Activated CD8-positive, alpha-beta T cell treated with anti-CD3 and anti-CD28 coated beads, Interleukin-2, amount 10 ng/mL, durations not matched to agents 7 days and 5 days (primary cell): Measurements from ENCODE around the gene POLR3C. TPM values are rescaled to one million over a fixed set of nuclear protein-coding genes. Genes with fewer than 3 reads are reported as not detected.

Source experiments
- ATAC-seq: fragments of 150-1000 bp; cut with Tn5 transposase; one replicate; pipeline ENCODE4 v1.10.0; 2021; ENCODE audit warnings: moderate library complexity
- CTCF ChIA-PET: fragments of 350-600 bp; sonication (Branson Sonifier 250); formaldehyde crosslinking; loops from one replicate; lab custom pipeline; 2021; ENCODE audit warnings: antibody characterized with exemption; lab: Charles Lee
- POLR2A ChIA-PET: fragments of 350-600 bp; sonication (Branson Sonifier 250); formaldehyde crosslinking; loops from one replicate; lab custom pipeline; 2021; ENCODE audit warnings: antibody characterized with exemption; lab: Charles Lee
- DNase-seq: peaks from one replicate; pipeline ENCODE4 v3.0.0-alpha.2; 2020
- H3K27ac Mint-ChIP-seq: one replicate; pipeline ENCODE4 v1.8.0; 2021; ENCODE audit warnings: mild to moderate bottlenecking, mixed read lengths
- H3K27me3 Mint-ChIP-seq: one replicate; pipeline ENCODE4 v1.8.0; 2021; ENCODE audit warnings: low read depth, mixed read lengths
- H3K36me3 Mint-ChIP-seq: one replicate; pipeline ENCODE4 v1.8.0; 2021; ENCODE audit warnings: low read depth, mixed read lengths
- H3K4me1 Mint-ChIP-seq: one replicate; pipeline ENCODE4 v1.8.0; 2021; ENCODE audit warnings: low read depth, mixed read lengths
- H3K4me3 Mint-ChIP-seq: one replicate; pipeline ENCODE4 v1.8.0; 2021; ENCODE audit warnings: mild to moderate bottlenecking, mixed read lengths
- H3K9me3 Mint-ChIP-seq: one replicate; pipeline ENCODE4 v1.8.0; 2022; ENCODE audit warnings: mixed read lengths; ENCODE audit not compliant: insufficient read depth
- total RNA-seq, 2 experiments: library from RNA; stranded (reverse); gene quantifications; one replicate each; pipeline ENCODE4 v1.2.3, GENCODE V29; 2021

The POLR3C gene
- total RNA-seq, 2 experiments from 2014 or later, result 29.7 to 31.5 TPM

GRCh38 chr1:145847827-145848226 lies 23.8 kb downstream of the POLR3C start:
- Mint-ChIP-seq H3K27me3 (no peaks in the 10 kb centered on the region), H3K9me3 (no peaks in the 10 kb centered on the region), H3K4me1 (peaks cover 7% of the 10 kb centered on the region), H3K27ac (no peak overlapping the region), H3K4me3 (no peak overlapping the region), H3K36me3 (peaks cover 15% of the 10 kb centered on the region)
- DNase-seq (no peak), ATAC-seq (no peak)
- ChIA-PET CTCF (interaction anchor here (0.7 to 11.7 kb wide), 17 partner anchors 13 to 188 kb away, joined by 3 to 271 read pairs (median 46); partner anchors contain the start of genes ANKRD34A, ANKRD35, ITGA10 and PIAS3), POLR2A (interaction anchor here (0.9 to 1.5 kb wide), 2 partner anchors 11 to 80 kb away, joined by 3 to 10 read pairs; partner anchors contain the start of genes PIAS3 and RBM8A)

GRCh38 chr1:145849356-145850160 lies 25.6 kb downstream of the POLR3C start:
- POLR2A ChIA-PET, result interaction anchor here (0.7 kb wide), 1 partner anchor 9 kb away, joined by 3 read pairs; no protein-coding TSS in a partner anchor

GRCh38 chr1:145855426-145855948 lies 31.5 kb downstream of the POLR3C start:
- Mint-ChIP-seq H3K36me3 (peaks cover 21% of the 10 kb centered on the region), H3K27me3 (no peaks in the 10 kb centered on the region)

More at GRCh38 chr1:145849356-145850160, 25.6 kb downstream of the POLR3C start:
- Mint-ChIP-seq H3K4me3 (no peak overlapping the region), H3K4me1 (peaks cover 7% of the 10 kb centered on the region), H3K9me3 (no peaks in the 10 kb centered on the region), H3K27me3 (no peaks in the 10 kb centered on the region), H3K27ac (no peak overlapping the region), H3K36me3 (peaks cover 21% of the 10 kb centered on the region)
- DNase-seq (no peak), ATAC-seq (no peak)
- CTCF ChIA-PET, result interaction anchor here (0.9 to 11.7 kb wide), 10 partner anchors 11 to 168 kb away, joined by 3 to 271 read pairs (median 6); partner anchors contain the start of genes ANKRD34A, ANKRD35, PIAS3 and POLR3C

GRCh38 chr1:145857170-145857569 lies 33.2 kb downstream of the POLR3C start:
- no peak overlapping the region for H3K4me3 Mint-ChIP-seq
- no peaks in the 10 kb centered on the region for H3K27me3 Mint-ChIP-seq
- H3K27ac Mint-ChIP-seq, result no peak overlapping the region
- no peaks in the 10 kb centered on the region for H3K9me3 Mint-ChIP-seq
- H3K4me1 Mint-ChIP-seq, result peaks cover 21% of the 10 kb centered on the region
- H3K36me3 Mint-ChIP-seq, result peaks cover 15% of the 10 kb centered on the region
- CTCF ChIA-PET, result interaction anchor here (0.8 to 12.5 kb wide), 8 partner anchors 10 to 107 kb away, joined by 3 to 271 read pairs (median 6); partner anchors contain the start of genes ANKRD34A, NUDT17, PEX11B and POLR3GL
- no peak for ATAC-seq
- DNase-seq, result no peak
- POLR2A ChIA-PET, result interaction anchor here (0.9 to 4.6 kb wide), 3 partner anchors 12 to 70 kb away, joined by 3 to 38 read pairs (median 22); partner anchors contain the start of genes NUDT17 and RBM8A

More at GRCh38 chr1:145855426-145855948, 31.5 kb downstream of the POLR3C start:
- Mint-ChIP-seq H3K9me3 (no peaks in the 10 kb centered on the region), H3K4me3 (no peak overlapping the region), H3K4me1 (peaks cover 21% of the 10 kb centered on the region), H3K27ac (no peak overlapping the region)
- POLR2A ChIA-PET, result interaction anchor here (0.6 kb wide), 1 partner anchor 163 kb away, joined by 3 read pairs; no protein-coding TSS in a partner anchor
- no peak for ATAC-seq
- CTCF ChIA-PET, result interaction anchor here (1.1 to 12.5 kb wide), 2 partner anchors 9 to 36 kb away, joined by 3 to 271 read pairs; partner anchors contain the start of gene NUDT17
- DNase-seq, result no peak

- peak; percentile 47 for ATAC-seq
- ChIA-PET CTCF (interaction anchor here (0.8 to 12.5 kb wide), 21 partner anchors 10 to 179 kb away, joined by 3 to 271 read pairs (median 8); partner anchors contain the start of genes ANKRD35, ITGA10, NUDT17 and PEX11B), POLR2A (interaction anchor here (0.7 to 4.6 kb wide), 14 partner anchors 10 to 193 kb away, joined by 3 to 38 read pairs (median 10); partner anchors contain the start of genes ANKRD34A, LIX1L, NUDT17 and PEX11B)
- no peaks in the 10 kb centered on the region for H3K9me3 Mint-ChIP-seq
- H3K4me1 Mint-ChIP-seq, result peaks cover 21% of the 10 kb centered on the region
- H3K27ac Mint-ChIP-seq, result peak overlapping the region; percentile 87
- DNase-seq, result peak; percentile 64
- peaks cover 5% of the 10 kb centered on the region for H3K27me3 Mint-ChIP-seq
- H3K4me3 Mint-ChIP-seq, result peak overlapping the region; percentile 95
- H3K36me3 Mint-ChIP-seq, result peaks cover 13% of the 10 kb centered on the region
Observed at GRCh38 chr1:145858238-145858900, 34.4 kb downstream of the POLR3C start.

- peaks cover 11% of the 10 kb centered on the region for H3K27me3 Mint-ChIP-seq
- DNase-seq, result peak; percentile 91
- ATAC-seq, result peak; percentile 86
- peaks cover 9% of the 10 kb centered on the region for H3K36me3 Mint-ChIP-seq
- ChIA-PET CTCF (interaction anchor here (0.8 to 12.5 kb wide), 22 partner anchors 10 to 179 kb away, joined by 3 to 271 read pairs (median 8); partner anchors contain the start of genes ANKRD34A, ANKRD35, ITGA10 and NUDT17), POLR2A (interaction anchor here (0.5 to 4.6 kb wide), 19 partner anchors 11 to 308 kb away, joined by 3 to 38 read pairs (median 4); partner anchors contain the start of genes ANKRD34A, LIX1L, NUDT17 and PEX11B)
- peaks cover 21% of the 10 kb centered on the region for H3K4me1 Mint-ChIP-seq
- H3K27ac Mint-ChIP-seq, result peak within 1 kb of the TSS; percentile 87
- H3K4me3 Mint-ChIP-seq, result peak within 1 kb of the TSS; percentile 95
- H3K9me3 Mint-ChIP-seq, result no peaks in the 10 kb centered on the region
Observed at GRCh38 chr1:145858901-145859490, 35.0 kb downstream of the POLR3C start, which contains the start of gene PIAS3. Gene PIAS3, minus strand, starts transcription at chr1:145859081. Its CDS starts 91 bp downstream, at chr1:145858990.

- Mint-ChIP-seq H3K27ac (peak overlapping the region; percentile 87), H3K36me3 (peaks cover 7% of the 10 kb centered on the region), H3K27me3 (peaks cover 11% of the 10 kb centered on the region), H3K4me1 (peaks cover 21% of the 10 kb centered on the region), H3K4me3 (peak overlapping the region; percentile 95), H3K9me3 (no peaks in the 10 kb centered on the region)
- peak; percentile 84 for DNase-seq
- POLR2A ChIA-PET, result interaction anchor here (0.5 to 4.6 kb wide), 16 partner anchors 11 to 308 kb away, joined by 3 to 38 read pairs (median 7); partner anchors contain the start of genes ANKRD34A, LIX1L, NUDT17 and PEX11B
- CTCF ChIA-PET, result interaction anchor here (0.8 to 12.5 kb wide), 23 partner anchors 9 to 178 kb away, joined by 3 to 271 read pairs (median 7); partner anchors contain the start of genes ANKRD34A, ANKRD35, ITGA10 and NUDT17
- peak; percentile 80 for ATAC-seq
Observed at GRCh38 chr1:145859491-145860023, 35.6 kb downstream of the POLR3C start.

GRCh38 chr1:145863282-145864018 lies 39.5 kb downstream of the POLR3C start:
- no peaks in the 10 kb centered on the region for H3K9me3 Mint-ChIP-seq
- POLR2A ChIA-PET, result no interaction called here
- CTCF ChIA-PET, result interaction anchor here (12.5 kb wide), 1 partner anchor 17 kb away, joined by 271 read pairs; the partner anchor contains the start of gene NUDT17
- peaks cover 27% of the 10 kb centered on the region for H3K27me3 Mint-ChIP-seq
- peaks cover 6% of the 10 kb centered on the region for H3K4me1 Mint-ChIP-seq
- H3K27ac Mint-ChIP-seq, result no peak overlapping the region
- no peak overlapping the region for H3K4me3 Mint-ChIP-seq
- no peaks in the 10 kb centered on the region for H3K36me3 Mint-ChIP-seq
- DNase-seq (no peak), ATAC-seq (no peak)

- no peak for ATAC-seq
- no peak overlapping the region for H3K4me3 Mint-ChIP-seq
- ChIA-PET POLR2A (no interaction called here), CTCF (interaction anchor here (1.6 to 6.2 kb wide), 3 partner anchors 9 to 24 kb away, joined by 8 to 98 read pairs (median 10); partner anchors contain the start of genes NUDT17 and PIAS3)
- peaks cover 24% of the 10 kb centered on the region for H3K27me3 Mint-ChIP-seq
- H3K36me3 Mint-ChIP-seq, result no peaks in the 10 kb centered on the region
- no peak overlapping the region for H3K27ac Mint-ChIP-seq
- peaks cover 20% of the 10 kb centered on the region for H3K4me1 Mint-ChIP-seq
- no peak for DNase-seq
- H3K9me3 Mint-ChIP-seq, result no peaks in the 10 kb centered on the region
Observed at GRCh38 chr1:145868232-145868631, 44.2 kb downstream of the POLR3C start.
